HepG2 (cell line): ENCODE results near the gene MORC4. TPM values are rescaled to one million over a fixed set of nuclear protein-coding genes. Genes with fewer than 3 reads are reported as not detected.

Experiments
- ATAC-seq: fragments of 200-7000 bp; cut with Tn5 transposase; 3 replicates; pipeline ENCODE4 v1.9.1; 2020; ENCODE audit warnings: mild to moderate bottlenecking, moderate library complexity
- BruUV-seq: library from RNA; stranded (reverse); fragments of 400-500 nt; replicated peaks from 2 replicates; lab custom pipeline; 2021; lab: Mats Ljungman, UMichigan
- CTCF ChIA-PET: fragments of 300-600 bp; formaldehyde crosslinking; extraction: SDS; loops from one replicate; lab custom pipeline; 2021; ENCODE audit warnings: low total read pairs, inconsistent platforms, low intra/inter-chr PET ratio; lab: Yijun Ruan, JAX
- POLR2A ChIA-PET: fragments of 350-600 bp; sonication (Branson Sonifier 250); formaldehyde crosslinking; loops from one replicate; lab custom pipeline; 2020; ENCODE audit warnings: antibody characterized with exemption, inconsistent platforms; lab: Yijun Ruan, JAX
- DNase-seq: peaks from one replicate; pipeline ENCODE4 v3.0.0-alpha.2; 2015; ENCODE audit warnings: low spot score
- FAIRE-seq: peaks from 3 replicates; lab custom pipeline; 2011; peaks lifted over from hg19 to GRCh38; lab: Jason Lieb, UNC
- H2AFZ ChIP-seq: one replicate; pipeline ENCODE4 v1.6.1; 2011; ENCODE audit warnings: low read length, inconsistent platforms
- H3K27ac ChIP-seq: fragments of 300-600 bp; 3 replicates; pipeline ENCODE4 v1.8.0; 2011; ENCODE audit warnings: mixed run types, mild to moderate bottlenecking, mixed read lengths, low read length, inconsistent platforms; ENCODE audit not compliant: insufficient read depth; ENCODE audit errors: extremely low read length
- H3K27me3 ChIP-seq, 2 experiments: fragments of 200-600 bp in 1 of 2; 2 replicates in 1 of 2; 3 replicates in 1 of 2; pipeline versions ENCODE4 v1.6.0 to v1.8.0; 2011; ENCODE audit warnings: low read length in 2 of 2, mild to moderate bottlenecking in 2 of 2, moderate library complexity in 2 of 2, inconsistent platforms in 1 of 2; ENCODE audit not compliant: insufficient read depth in 2 of 2, control insufficient read depth in 1 of 2
- H3K36me3 ChIP-seq, 2 experiments: fragments of 200-600 bp in 1 of 2; replicated peaks in 1 of 2; 2 replicates in 1 of 2; 3 replicates in 1 of 2; pipeline versions ENCODE4 v1.5.1 to v1.8.0; 2011; ENCODE audit warnings: low read length in 2 of 2, inconsistent platforms in 1 of 2; ENCODE audit not compliant: insufficient read depth in 2 of 2, control insufficient read depth in 1 of 2
- H3K4me1 ChIP-seq: 2 replicates; pipeline ENCODE4 v1.5.1; 2012; ENCODE audit warnings: low read length, inconsistent platforms; ENCODE audit not compliant: insufficient read depth
- H3K4me2 ChIP-seq: 2 replicates; pipeline ENCODE4 v1.6.0; 2011; ENCODE audit warnings: low read depth, low read length, inconsistent platforms
- H3K4me3 ChIP-seq, 3 experiments: fragments of 200-600 bp in 1 of 3; sonication (generic), shearing (Covaris generic) in 1 of 3; replicated peaks in 1 of 3; 2 replicates each; pipeline ENCODE4 v1.5.1; 2011 to 2016; ENCODE audit warnings: low read length in 3 of 3, inconsistent platforms in 2 of 3, low read depth in 2 of 3, mild to moderate bottlenecking in 2 of 3, control low read depth in 1 of 3, mixed read lengths in 1 of 3; ENCODE audit not compliant: insufficient read depth in 1 of 3
- H3K79me2 ChIP-seq: one replicate; pipeline ENCODE4 v1.6.1; 2011; ENCODE audit warnings: low read length, inconsistent platforms; ENCODE audit not compliant: insufficient read depth
- H3K9ac ChIP-seq: 2 replicates; pipeline ENCODE4 v1.6.0; 2011; ENCODE audit warnings: mild to moderate bottlenecking, low read depth, low read length, inconsistent platforms; ENCODE audit not compliant: insufficient read depth
- H3K9me3 ChIP-seq: 2 replicates; pipeline ENCODE4 v1.5.1; 2012; ENCODE audit warnings: mild to moderate bottlenecking, low read length
- H4K20me1 ChIP-seq: 2 replicates; pipeline ENCODE4 v1.6.0; 2011; ENCODE audit warnings: inconsistent platforms, mild to moderate bottlenecking, low read length, moderate library complexity; ENCODE audit not compliant: insufficient read depth
- BHLHE40 ChIP-seq: IDR thresholded peaks from 2 replicates; pipeline ENCODE4 v1.6.1; 2011; ENCODE audit warnings: low read length, improper control_type of control experiment
- ELF4 ChIP-seq: sonication (generic); formaldehyde crosslinking; IDR thresholded peaks from 2 replicates; pipeline ENCODE4 v1.5.0; 2020; ENCODE audit warnings: missing genetic modification reagents, mild to moderate bottlenecking, moderate library complexity, borderline replicate concordance
- ERF ChIP-seq: IDR thresholded peaks from 2 replicates; pipeline ENCODE4 v1.6.1; 2018; ENCODE audit warnings: missing biosample characterization, missing genetic modification reagents
- FOXK2 ChIP-seq: fragments of 450-650 bp; IDR thresholded peaks from 2 replicates; pipeline ENCODE4 v1.6.1; 2016
- FUBP1 ChIP-seq: sonication (generic); formaldehyde crosslinking; IDR thresholded peaks from 2 replicates; pipeline ENCODE4 v1.5.1; 2020; ENCODE audit warnings: missing genetic modification reagents, mild to moderate bottlenecking, borderline replicate concordance
- GLMP ChIP-seq: sonication (generic); formaldehyde crosslinking; IDR thresholded peaks from 2 replicates; pipeline ENCODE4 v1.9.0; 2021; ENCODE audit warnings: missing genetic modification reagents, mild to moderate bottlenecking, borderline replicate concordance
- SP140L ChIP-seq: sonication (generic); formaldehyde crosslinking; IDR thresholded peaks from 2 replicates; pipeline ENCODE4 v1.4.0; 2020; ENCODE audit warnings: missing genetic modification reagents, borderline replicate concordance
- TIGD3 ChIP-seq: sonication (generic); formaldehyde crosslinking; IDR thresholded peaks from 2 replicates; pipeline ENCODE4 v1.5.1; 2020; ENCODE audit warnings: mild to moderate bottlenecking, missing genetic modification reagents, borderline replicate concordance
- ZNF276 ChIP-seq: sonication (generic); formaldehyde crosslinking; IDR thresholded peaks from 2 replicates; pipeline ENCODE4 v1.4.0; 2020; ENCODE audit warnings: mild to moderate bottlenecking, low read depth, missing genetic modification reagents
- ZNF3 ChIP-seq: IDR thresholded peaks from 2 replicates; pipeline ENCODE4 v1.7.0; 2017; ENCODE audit warnings: inconsistent platforms
- ZNF616 ChIP-seq: sonication (generic); formaldehyde crosslinking; IDR thresholded peaks from 2 replicates; pipeline ENCODE4 v1.5.0; 2020; ENCODE audit warnings: low read depth, mild to moderate bottlenecking, missing genetic modification reagents
- ZNF709 ChIP-seq: sonication (generic); formaldehyde crosslinking; IDR thresholded peaks from 2 replicates; pipeline ENCODE4 v1.5.0; 2020; ENCODE audit warnings: mild to moderate bottlenecking, missing genetic modification reagents
- ZNF720 ChIP-seq: sonication (generic); formaldehyde crosslinking; IDR thresholded peaks from 2 replicates; pipeline ENCODE4 v1.4.0; 2020; ENCODE audit warnings: missing genetic modification reagents
- ZNF740 ChIP-seq: sonication (generic); formaldehyde crosslinking; IDR thresholded peaks from 2 replicates; pipeline ENCODE4 v1.4.0; 2020; ENCODE audit warnings: missing genetic modification reagents
- ZNF781 ChIP-seq: sonication (generic); formaldehyde crosslinking; IDR thresholded peaks from 2 replicates; pipeline ENCODE4 v1.5.1; 2020; ENCODE audit warnings: borderline replicate concordance, mild to moderate bottlenecking, missing genetic modification reagents; ENCODE audit errors: not compliant biosample characterization
- ZNF841 ChIP-seq: sonication (generic); formaldehyde crosslinking; IDR thresholded peaks from 2 replicates; pipeline ENCODE4 v1.8.1; 2023; ENCODE audit warnings: missing genetic modification reagents, borderline replicate concordance
- WGBS: methylation state at CpG from one replicate; pipeline ENCODE4 v1.1.6; 2017; ENCODE audit warnings: low lambda C conversion rate; 5-methylcytosine and 5-hydroxymethylcytosine counted together
- in situ Hi-C: cut with HindIII; loops from 2 replicates; pipeline ENCODE4 v1.10.0; 2017; ENCODE audit warnings: low pct_unique_long_range_greater_than_20kb; ENCODE audit not compliant: extremely low pct_ligation_motif_present
- intact Hi-C: fragments of 100-400 bp; cut with micrococcal nuclease; formaldehyde crosslinking; loops from one replicate; pipeline ENCODE4 v1.10.0; 2022; ENCODE audit not compliant: unreplicated experiment
- polyA plus RNA-seq, 8 experiments: library from polyadenylated mRNA; depleted of rRNA in 3 of 8; stranded (reverse) in 7 of 8; unstranded in 1 of 8; fragments of >200 nt; fragmentation: Illumina TruSeq in 4 of 8; extraction: Trizol in 4 of 8; gene quantifications; 2 replicates each; pipeline versions ENCODE4 v1.2.1 to v1.2.3, GENCODE V29; 2011 to 2016; ENCODE audit warnings: low read depth in 4 of 8, missing spikeins in 1 of 8, mixed read lengths in 1 of 8; ENCODE audit not compliant: insufficient read depth in 1 of 8
- total RNA-seq, 5 experiments: library from RNA; depleted of rRNA; stranded (reverse); fragments of >200 nt; fragmentation: Illumina TruSeq; extraction: Trizol; gene quantifications; 2 replicates each; pipeline ENCODE4 v1.2.3, GENCODE V29; 2016; ENCODE audit warnings: low read depth in 1 of 5

The MORC4 gene
- total and polyA plus RNA-seq, 2 of the 13 experiments (the other 11 are each of a cell fraction or from before 2014, with no cell fraction given): 7.3 to 17.6 TPM

- FAIRE-seq: no peak
- Histone ChIP-seq H3K4me2 (no peak overlapping the region), H3K36me3 (no peaks in the 10 kb centered on the region), H3K79me2 (no peaks in the 10 kb centered on the region), H3K9me3 (no peaks in the 10 kb centered on the region), H3K9ac (no peak overlapping the region), H3K4me3 (no peak overlapping the region), H3K27me3 (no peaks in the 10 kb centered on the region), H2AFZ (no peak overlapping the region), H3K4me1 (peaks cover 58% of the 10 kb centered on the region), H4K20me1 (no peaks in the 10 kb centered on the region), H3K27ac (no peak overlapping the region)
- WGBS: 97% methylated on average over 6 of the region's 6 CpGs
- POLR2A ChIA-PET: no interaction called here
- DNase-seq: no peak
- CTCF ChIA-PET: interaction anchor here (2.4 kb wide), 1 partner anchor 62 kb away, joined by 15 read pairs; no protein-coding TSS in a partner anchor
- no TSS peak for BruUV-seq
- no peak for ATAC-seq
- in situ Hi-C loops: no loop called here
- intact Hi-C loops: no loop called here
- TF ChIP-seq GLMP (no peak), TIGD3 (CRISPR knock-in tag) (no peak), ZNF616 (CRISPR knock-in tag) (no peak), ELF4 (CRISPR knock-in tag) (no peak), SP140L (no peak), ZNF740 (CRISPR knock-in tag) (no peak), ZNF720 (CRISPR knock-in tag) (no peak), FUBP1 (CRISPR knock-in tag) (no peak), BHLHE40 (no peak), ZNF3 (CRISPR knock-in tag) (no peak), ZNF709 (CRISPR knock-in tag) (no peak), ZNF276 (CRISPR knock-in tag) (no peak), ZNF841 (CRISPR knock-in tag) (no peak), ZNF781 (no peak), FOXK2 (no peak), ERF (CRISPR knock-in tag) (no peak)
These were observed 102.8 kb downstream of the MORC4 start for GRCh38 chrX:106897259-106897658.
